PC-3 (cell line): ENCODE results near the gene VAV3. TPM values are rescaled to one million over a fixed set of nuclear protein-coding genes. Genes with fewer than 3 reads are reported as not detected.
"Not testable (repeated sequence)": the region's sequence is repeated elsewhere in the genome, so short reads cannot be mapped to it uniquely, and the experiment has no call there.

Experiments used
- ATAC-seq: fragments of 200-7000 bp; cut with Tn5 transposase; 2 replicates; pipeline ENCODE4 v1.9.1; 2020; ENCODE audit warnings: mild to moderate bottlenecking, moderate library complexity
- BruUV-seq: library from RNA; stranded (reverse); fragments of 400-500 nt; replicated peaks from 2 replicates; lab custom pipeline; 2021; lab: Mats Ljungman, UMichigan
- CTCF ChIA-PET: fragments of 300-600 bp; sonication (Branson Sonifier 250); formaldehyde crosslinking; loops from one replicate; lab custom pipeline; 2022; ENCODE audit warnings: antibody characterized with exemption; lab: Charles Lee
- POLR2A ChIA-PET: fragments of 300-600 bp; sonication (Branson Sonifier 250); formaldehyde crosslinking; loops from one replicate; lab custom pipeline; 2022; ENCODE audit warnings: antibody characterized with exemption; ENCODE audit not compliant: unreplicated experiment; lab: Charles Lee
- DNase-seq: peaks from one replicate; pipeline ENCODE4 v3.0.0-alpha.2; 2015
- H2AFZ ChIP-seq: fragments of 300-600 bp; sonication (generic); 2 replicates; pipeline ENCODE4 v1.6.0; 2016; ENCODE audit warnings: antibody characterized with exemption, low read length
- H3F3A ChIP-seq: fragments of 300-600 bp; sonication (generic); one replicate; pipeline ENCODE4 v1.6.0; 2017; ENCODE audit warnings: antibody characterized with exemption, low read length, control low read depth, mild to moderate bottlenecking; ENCODE audit not compliant: unreplicated experiment
- H3K27ac ChIP-seq: fragments of 300-600 bp; sonication (generic); 2 replicates; pipeline ENCODE4 v1.5.1; 2016; ENCODE audit warnings: mild to moderate bottlenecking, low read length
- H3K27me3 ChIP-seq: fragments of 300-600 bp; sonication (generic); 2 replicates; pipeline ENCODE4 v1.6.1; 2016; ENCODE audit warnings: low read length, mixed read lengths
- H3K36me3 ChIP-seq: fragments of 300-600 bp; sonication (generic); 2 replicates; pipeline ENCODE4 v1.6.1; 2016; ENCODE audit warnings: low read depth, mixed run types, low read length, mixed read lengths
- H3K4me1 ChIP-seq: fragments of 300-600 bp; sonication (generic); 2 replicates; pipeline ENCODE4 v1.5.1; 2016; ENCODE audit warnings: low read length; ENCODE audit not compliant: insufficient read depth
- H3K4me2 ChIP-seq: fragments of 300-600 bp; sonication (generic); 2 replicates; pipeline ENCODE4 v1.6.0; 2016; ENCODE audit warnings: low read length
- H3K4me3 ChIP-seq: fragments of 300-600 bp; sonication (generic); 2 replicates; pipeline ENCODE4 v1.5.1; 2016; ENCODE audit warnings: mild to moderate bottlenecking, low read length, mixed read lengths
- H3K79me2 ChIP-seq: fragments of 300-600 bp; sonication (generic); 2 replicates; pipeline ENCODE4 v1.6.1; 2017; ENCODE audit warnings: low read length, mixed read lengths
- H3K9ac ChIP-seq: fragments of 300-600 bp; sonication (generic); 2 replicates; pipeline ENCODE4 v1.6.0; 2016; ENCODE audit warnings: mild to moderate bottlenecking, low read length
- H3K9me2 ChIP-seq: fragments of 300-600 bp; sonication (generic); replicated peaks from 2 replicates; pipeline ENCODE4 v1.6.1; 2016; ENCODE audit warnings: mixed run types, low read length, mixed read lengths
- H3K9me3 ChIP-seq: fragments of 300-600 bp; sonication (generic); 2 replicates; pipeline ENCODE4 v1.6.1; 2016; ENCODE audit warnings: low read length, mixed read lengths
- H4K20me1 ChIP-seq: fragments of 300-600 bp; sonication (generic); 2 replicates; pipeline ENCODE4 v1.6.1; 2016; ENCODE audit warnings: low read length, mixed read lengths
- CTCF ChIP-seq: fragments of 300-600 bp; sonication (generic); conservative IDR thresholded peaks from 2 replicates; pipeline ENCODE4 v1.5.1; 2017; ENCODE audit warnings: antibody characterized with exemption, low read depth, mild to moderate bottlenecking, low read length
- EZH2 ChIP-seq: fragments of 300-600 bp; sonication (generic); IDR thresholded peaks from one replicate; pipeline ENCODE4 v1.6.1; 2017; ENCODE audit warnings: antibody characterized with exemption, mild to moderate bottlenecking, low read length; ENCODE audit not compliant: unreplicated experiment
- EZH2phosphoT487 ChIP-seq: fragments of 300-600 bp; sonication (generic); IDR thresholded peaks from 2 replicates; pipeline ENCODE4 v1.6.1; 2018; ENCODE audit warnings: mild to moderate bottlenecking, antibody characterized with exemption, low read length, borderline replicate concordance
- intact Hi-C: fragments of 100-400 bp; cut with micrococcal nuclease; formaldehyde crosslinking; loops from 2 replicates; pipeline ENCODE4 v1.9.0; 2023
- total RNA-seq: library from RNA; depleted of rRNA; stranded (reverse); fragments of >200 nt; gene quantifications from 2 replicates; pipeline ENCODE4 v1.2.3, GENCODE V29; 2014

Gene VAV3
- total RNA-seq, 1 experiment from 2014 or later, result 0.73 TPM

- Histone ChIP-seq H3K4me1 (no peaks in the 10 kb centered on the region), H2AFZ (no peak overlapping the region), H3K9me2 (no peaks in the 10 kb centered on the region), H3K27me3 (no peaks in the 10 kb centered on the region), H3K79me2 (no peaks in the 10 kb centered on the region), H3K36me3 (no peaks in the 10 kb centered on the region), H3K9me3 (no peaks in the 10 kb centered on the region), H4K20me1 (no peaks in the 10 kb centered on the region), H3K4me2 (no peak overlapping the region), H3K4me3 (no peak overlapping the region), H3K27ac (no peak overlapping the region), H3F3A (no peaks in the 10 kb centered on the region), H3K9ac (no peak overlapping the region)
- ATAC-seq (no peak), DNase-seq (peak; percentile 21)
- intact Hi-C loops, result no loop called here
- TF ChIP-seq CTCF (no peak), EZH2phosphoT487 (no peak), EZH2 (no peak)
- ChIA-PET CTCF (no interaction called here), POLR2A (no interaction called here)
- no TSS peak for BruUV-seq
Measured at GRCh38 chr1:107727866-107728265, 237.1 kb downstream of the VAV3 start.

GRCh38 chr1:107726860-107727259 lies 238.1 kb downstream of the VAV3 start:
- TF ChIP-seq EZH2 (no peak), EZH2phosphoT487 (no peak), CTCF (no peak)
- ChIA-PET POLR2A (no interaction called here), CTCF (no interaction called here)
- Histone ChIP-seq H4K20me1 (no peaks in the 10 kb centered on the region), H3K9ac (no peak overlapping the region), H3K4me1 (no peaks in the 10 kb centered on the region), H3K36me3 (no peaks in the 10 kb centered on the region), H3K27me3 (no peaks in the 10 kb centered on the region), H3F3A (no peaks in the 10 kb centered on the region), H3K4me3 (no peak overlapping the region), H3K9me2 (no peaks in the 10 kb centered on the region), H2AFZ (no peak overlapping the region), H3K4me2 (no peak overlapping the region), H3K9me3 (no peaks in the 10 kb centered on the region), H3K27ac (no peak overlapping the region), H3K79me2 (no peaks in the 10 kb centered on the region)
- intact Hi-C loops, result no loop called here
- no TSS peak for BruUV-seq
- ATAC-seq, result no peak
- DNase-seq, result no peak

DNA sequence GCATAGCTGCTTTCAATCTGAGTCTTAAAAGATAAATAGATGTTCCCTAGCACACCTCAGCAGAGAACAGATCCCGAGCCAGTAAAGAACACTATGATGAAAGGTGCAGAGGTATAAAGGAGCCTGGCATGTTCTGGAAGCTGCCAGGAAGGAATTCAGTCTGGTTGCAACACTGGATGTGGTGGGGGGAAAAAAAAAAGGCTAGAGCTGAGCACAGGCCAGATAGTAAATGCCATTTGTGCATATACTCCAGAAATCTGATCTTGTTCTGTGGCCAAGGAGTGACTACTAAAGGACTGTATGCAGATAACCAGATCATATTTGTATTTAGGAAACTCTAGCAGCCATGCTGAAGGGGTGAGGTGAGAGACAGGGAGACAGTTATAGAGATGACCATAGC lies 240.3 kb downstream of the VAV3 start:
- no peak overlapping the region for H3K4me2 ChIP-seq
- intact Hi-C loops, result no loop called here
- no peak overlapping the region for H3K27ac ChIP-seq
- H3F3A ChIP-seq, result no peaks in the 10 kb centered on the region
- TF ChIP-seq EZH2, result no peak
- TF ChIP-seq EZH2phosphoT487, result no peak
- no peak for TF ChIP-seq CTCF
- no peak for ATAC-seq
- H4K20me1 ChIP-seq, result no peaks in the 10 kb centered on the region
- H3K9ac ChIP-seq, result no peak overlapping the region
- ChIA-PET CTCF (no interaction called here), POLR2A (no interaction called here)
- H3K9me3 ChIP-seq, result no peaks in the 10 kb centered on the region
- no peaks in the 10 kb centered on the region for H3K36me3 ChIP-seq
- no TSS peak for BruUV-seq
- H3K9me2 ChIP-seq, result no peaks in the 10 kb centered on the region
- H2AFZ ChIP-seq, result no peak overlapping the region
- no peaks in the 10 kb centered on the region for H3K79me2 ChIP-seq
- no peak overlapping the region for H3K4me3 ChIP-seq
- no peaks in the 10 kb centered on the region for H3K4me1 ChIP-seq
- DNase-seq, result peak; percentile 22
- no peaks in the 10 kb centered on the region for H3K27me3 ChIP-seq

DNA sequence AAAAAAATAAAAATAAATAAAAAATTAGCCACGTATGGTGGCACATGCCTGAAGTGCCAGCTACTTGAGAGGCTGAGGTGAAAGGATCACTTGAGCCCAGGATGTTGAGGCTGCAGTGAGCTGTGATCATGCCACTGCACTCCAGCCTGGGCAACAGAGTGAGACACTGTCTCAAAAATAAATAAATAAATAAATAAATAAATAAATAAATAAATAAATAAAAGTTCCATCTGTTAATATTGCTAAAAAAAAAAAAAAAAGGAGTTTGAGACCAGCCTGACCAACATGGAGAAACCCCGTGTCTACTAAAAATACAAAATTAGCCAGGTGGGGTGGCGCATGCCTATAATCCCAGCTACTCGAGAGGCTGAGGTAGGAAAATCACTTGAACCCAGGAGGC lies 244.8 kb downstream of the VAV3 start:
- H3K27ac ChIP-seq, H3K27me3 ChIP-seq, intact Hi-C loops, H2AFZ ChIP-seq, H3K4me2 ChIP-seq, H3K36me3 ChIP-seq, DNase-seq, POLR2A ChIA-PET, CTCF ChIA-PET, H3K79me2 ChIP-seq, H3K9me2 ChIP-seq, H3F3A ChIP-seq, H3K4me1 ChIP-seq, BruUV-seq, H4K20me1 ChIP-seq, H3K4me3 ChIP-seq, ATAC-seq, H3K9ac ChIP-seq, H3K9me3 ChIP-seq: not testable (repeated sequence)
